Lower lobe of right lung (tissue), 2 donors: Measurements from ENCODE around the gene ADAM12. TPM values are rescaled to one million over a fixed set of nuclear protein-coding genes. Genes with fewer than 3 reads are reported as not detected.

Experiments
- ATAC-seq, 2 donors: fragments of 200-7000 bp; cut with Tn5 transposase; one replicate each; pipeline ENCODE4 v1.9.1; 2020 to 2022; ENCODE audit warnings: mild to moderate bottlenecking in 2 of 2, moderate library complexity in 2 of 2
- DNase-seq: peaks from one replicate; pipeline ENCODE4 v3.0.0-alpha.2; 2020
- H3K27ac ChIP-seq: fragments of 200-600 bp; one replicate; pipeline ENCODE4 v1.8.0; 2022
- H3K27me3 ChIP-seq: fragments of 200-600 bp; one replicate; pipeline ENCODE4 v1.8.0; 2022; ENCODE audit warnings: low read depth
- H3K36me3 ChIP-seq: fragments of 200-600 bp; one replicate; pipeline ENCODE4 v1.8.0; 2022; ENCODE audit warnings: mild to moderate bottlenecking
- H3K4me1 ChIP-seq: fragments of 200-600 bp; one replicate; pipeline ENCODE4 v1.8.0; 2022
- H3K4me3 ChIP-seq: fragments of 200-600 bp; one replicate; pipeline ENCODE4 v1.8.0; 2022; ENCODE audit warnings: mild to moderate bottlenecking
- H3K9me3 ChIP-seq: fragments of 200-600 bp; one replicate; pipeline ENCODE4 v1.8.0; 2022
- CTCF ChIP-seq: fragments of 200-600 bp; IDR thresholded peaks from one replicate; pipeline ENCODE4 v1.8.0; 2022; ENCODE audit warnings: antibody characterized with exemption, mild to moderate bottlenecking
- intact Hi-C: fragments of 100-400 bp; cut with DNase I; formaldehyde crosslinking; loops from one replicate; pipeline ENCODE4 v1.11.0; 2022
- total RNA-seq: library from RNA; stranded (reverse); fragmentation: NEBNext Ultra II Directional; extraction: Animal tissue kit (Norgen Biotek cat#: 25700); gene quantifications from one replicate; pipeline ENCODE4 v1.2.1, GENCODE V29; 2021
- donor health status: DM: no; HTN: yes; CAD: no; lungs with severe emphysema.

ADAM12 gene
- total RNA-seq, 1 donor from 2014 or later = 0.92 TPM

DNA sequence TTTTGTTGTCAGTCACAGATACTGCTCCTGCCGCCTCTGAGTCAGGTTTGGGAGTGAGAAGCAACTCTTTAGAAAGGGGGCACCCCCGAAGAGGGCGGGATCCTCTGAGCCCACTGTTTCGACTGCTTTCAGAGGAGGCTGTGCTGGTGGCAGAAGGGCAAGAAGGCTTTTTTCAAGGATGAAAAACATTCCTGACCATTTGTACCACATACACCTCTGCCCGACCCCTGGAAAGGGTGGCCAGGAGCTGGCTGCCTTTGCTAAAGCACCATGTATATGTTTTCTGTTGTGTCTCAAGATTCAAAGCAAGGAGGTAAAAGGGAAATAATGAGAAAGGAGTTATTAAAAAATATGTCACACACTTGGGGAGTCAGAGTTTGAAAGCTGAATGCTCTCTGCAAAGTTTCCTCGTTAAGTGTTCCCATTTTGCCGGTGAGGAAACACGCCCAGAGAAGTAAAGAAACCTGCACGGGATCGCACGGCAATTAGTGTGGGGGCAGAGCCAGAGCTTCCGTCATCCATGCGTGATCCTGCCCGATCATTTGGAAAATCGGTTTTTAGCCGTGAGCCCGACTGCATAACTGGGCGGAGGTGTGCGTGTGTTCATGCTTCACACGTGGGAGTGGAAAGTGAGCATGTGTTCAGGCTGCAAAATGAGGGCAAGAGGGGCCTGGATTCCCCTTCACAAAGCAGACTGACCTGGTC lies 163.2 kb downstream of the ADAM12 start:
- H3K9me3 ChIP-seq = no peaks in the 10 kb centered on the region
- DNase-seq = no peak
- H3K27me3 ChIP-seq = no peaks in the 10 kb centered on the region
- no peaks in the 10 kb centered on the region for H3K36me3 ChIP-seq
- H3K4me1 ChIP-seq = no peaks in the 10 kb centered on the region
- H3K4me3 ChIP-seq = no peak overlapping the region
- no peak for ATAC-seq
- intact Hi-C loops = no loop called here
- no peak overlapping the region for H3K27ac ChIP-seq
- no peak for TF ChIP-seq CTCF

DNA sequence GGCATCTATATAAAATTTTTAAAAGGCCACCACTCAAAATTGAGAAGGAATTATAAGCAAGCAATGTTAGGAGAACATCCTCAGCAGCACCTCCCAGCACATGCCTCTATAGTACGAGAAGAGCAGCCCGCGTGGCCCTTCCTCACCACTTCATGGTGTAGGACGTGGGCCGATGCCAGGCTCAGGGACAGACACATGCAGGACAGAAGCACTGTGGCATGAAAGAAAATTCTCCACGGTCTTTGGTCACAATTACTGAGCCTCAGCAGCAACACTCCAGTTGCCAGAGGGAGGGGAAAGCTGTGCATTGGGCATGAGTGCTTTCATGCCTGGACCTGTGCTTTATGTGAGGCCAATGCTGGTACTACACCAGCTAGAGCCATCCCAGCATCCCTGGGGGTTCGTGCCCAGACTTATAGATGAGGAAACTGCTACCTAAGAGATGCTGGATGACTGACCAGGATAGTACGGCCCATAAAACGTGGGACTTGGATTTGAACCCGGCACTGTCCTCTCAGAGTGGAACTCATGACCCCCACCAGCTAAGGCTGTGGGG lies 164.7 kb downstream of the ADAM12 start:
- DNase-seq = no peak
- Histone ChIP-seq H3K4me1 (no peaks in the 10 kb centered on the region), H3K4me3 (no peak overlapping the region), H3K27me3 (no peaks in the 10 kb centered on the region), H3K9me3 (no peaks in the 10 kb centered on the region), H3K27ac (no peak overlapping the region), H3K36me3 (no peaks in the 10 kb centered on the region)
- ATAC-seq = no peak
- intact Hi-C loops = no loop called here
- no peak for TF ChIP-seq CTCF

DNA sequence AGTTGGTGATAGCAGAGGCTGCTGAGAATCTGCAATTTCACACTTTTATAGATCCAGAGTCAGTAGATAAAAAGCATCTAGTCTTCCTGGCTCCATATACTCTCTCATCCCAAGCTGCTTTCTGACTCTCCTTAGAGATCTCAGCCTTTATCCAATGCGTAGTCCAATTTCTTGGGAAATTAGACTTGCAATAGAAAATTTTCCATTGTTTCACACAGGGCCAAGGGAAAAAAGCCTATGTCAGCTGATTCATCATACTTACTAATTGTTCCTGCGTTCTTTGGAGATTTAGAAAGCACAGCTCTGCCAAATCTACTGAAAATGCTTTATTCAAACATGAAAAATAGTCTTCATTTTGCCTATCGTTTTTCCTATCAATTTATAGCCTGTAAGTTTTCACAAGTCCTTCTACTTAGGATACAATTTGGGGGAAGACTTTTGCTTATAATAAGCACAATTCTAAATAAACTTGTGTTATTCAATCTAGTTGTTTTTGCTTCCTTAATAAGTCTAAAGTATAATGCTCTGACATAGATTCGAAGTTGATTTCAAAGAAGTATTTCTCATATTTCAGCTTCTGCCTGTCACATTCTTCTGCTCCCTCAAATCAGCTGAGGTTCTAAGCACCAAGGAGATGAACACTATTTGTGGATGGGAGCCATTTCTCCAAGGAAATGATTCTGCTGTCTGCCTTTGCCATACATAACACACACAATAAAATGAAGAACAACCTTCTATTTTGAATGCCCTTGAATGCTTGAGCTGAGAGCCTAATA lies 165.4 kb downstream of the ADAM12 start:
- no peaks in the 10 kb centered on the region for H3K27me3 ChIP-seq
- intact Hi-C loops = no loop called here
- no peak overlapping the region for H3K4me3 ChIP-seq
- no peak for ATAC-seq
- no peaks in the 10 kb centered on the region for H3K4me1 ChIP-seq
- no peak overlapping the region for H3K27ac ChIP-seq
- H3K9me3 ChIP-seq = no peaks in the 10 kb centered on the region
- H3K36me3 ChIP-seq = no peaks in the 10 kb centered on the region
- TF ChIP-seq CTCF = no peak
- no peak for DNase-seq

GRCh38 chr10:126221874-126222273 lies 166.4 kb downstream of the ADAM12 start:
- no peak overlapping the region for H3K27ac ChIP-seq
- H3K4me1 ChIP-seq = no peaks in the 10 kb centered on the region
- ATAC-seq = no peak
- no peak for TF ChIP-seq CTCF
- no peaks in the 10 kb centered on the region for H3K9me3 ChIP-seq
- H3K4me3 ChIP-seq = no peak overlapping the region
- no peaks in the 10 kb centered on the region for H3K27me3 ChIP-seq
- H3K36me3 ChIP-seq = no peaks in the 10 kb centered on the region
- intact Hi-C loops = no loop called here
- no peak for DNase-seq

DNA sequence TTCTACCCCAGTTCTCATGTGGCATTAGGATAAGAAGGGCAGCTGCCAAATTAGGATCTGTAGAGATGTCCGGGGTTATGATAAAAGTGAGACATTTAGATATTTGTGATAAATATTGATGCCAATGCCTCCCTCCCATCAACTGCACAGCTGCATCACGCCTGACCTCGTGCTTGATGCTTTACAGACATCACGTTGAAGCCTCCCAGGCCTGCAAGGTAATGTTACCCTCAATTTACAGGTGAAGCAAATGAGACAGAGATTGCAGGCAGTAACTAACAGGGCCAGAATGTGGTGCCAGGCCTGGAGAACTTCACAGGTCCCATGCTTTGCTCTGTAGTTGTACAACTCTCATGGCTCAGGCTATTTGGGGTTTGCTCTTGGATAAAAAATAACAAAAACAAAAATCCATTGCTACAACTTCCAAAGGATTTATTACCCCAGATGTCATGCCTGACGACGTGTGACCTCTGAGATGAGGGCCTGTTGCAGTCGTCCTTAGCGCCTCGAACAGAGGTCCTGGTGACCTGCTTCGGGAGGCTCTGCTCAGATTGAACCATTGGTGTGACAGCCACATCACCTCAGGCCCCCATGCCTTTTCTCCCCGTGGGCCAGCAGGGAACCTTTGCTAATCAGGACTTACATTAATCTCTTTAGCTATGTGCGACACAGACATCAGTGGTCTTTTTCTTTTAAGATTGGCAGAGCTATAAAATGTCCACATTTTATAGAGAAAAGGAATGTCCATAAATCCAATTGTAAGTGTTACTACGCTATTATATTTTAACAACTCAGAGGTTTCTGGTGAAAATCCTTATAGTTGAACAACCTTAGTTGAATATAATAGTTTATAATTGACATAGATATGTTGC lies 169.3 kb downstream of the ADAM12 start:
- no peaks in the 10 kb centered on the region for H3K27me3 ChIP-seq
- no peak for TF ChIP-seq CTCF
- H3K4me1 ChIP-seq = no peaks in the 10 kb centered on the region
- H3K27ac ChIP-seq = no peak overlapping the region
- ATAC-seq (no peak), DNase-seq (no peak)
- intact Hi-C loops = no loop called here
- no peaks in the 10 kb centered on the region for H3K36me3 ChIP-seq
- H3K4me3 ChIP-seq = no peak overlapping the region
- no peaks in the 10 kb centered on the region for H3K9me3 ChIP-seq
